H1 (cell line): ENCODE results near the gene NOL12. TPM values are rescaled to one million over a fixed set of nuclear protein-coding genes. Genes with fewer than 3 reads are reported as not detected.

Source experiments
- CHD7 ChIP-seq: fragments of 300-600 bp; sonication (generic); IDR thresholded peaks from 2 replicates; pipeline ENCODE4 v1.7.1; 2012; ENCODE audit warnings: low read length, moderate library complexity, mild to moderate bottlenecking, inconsistent platforms; ENCODE audit not compliant: insufficient replicate concordance
- polyA plus RNA-seq, 7 experiments: library from polyadenylated mRNA; depleted of rRNA in 3 of 7; stranded (reverse) in 5 of 7; unstranded in 2 of 7; fragments of >200 nt in 5 of 7; fragments of 200-250 nt in 2 of 7; gene quantifications; 1 replicate in 5 of 7; 2 replicates in 1 of 7; 4 replicates in 1 of 7; pipeline versions ENCODE4 v1.2.1 to v1.2.3, GENCODE V29; 2011 to 2013; ENCODE audit warnings: missing spikeins in 2 of 7, mixed read lengths in 2 of 7
- total RNA-seq: library from RNA; stranded (reverse); fragmentation: NEBNext Ultra II Directional; extraction: Animal tissue kit (Norgen Biotek cat#: 25700); gene quantifications from 2 replicates; pipeline ENCODE4 v1.2.1, GENCODE V29; 2021

Gene NOL12
- total and polyA plus RNA-seq, 2 of the 8 experiments (the other 6 are each of a cell fraction or from before 2014, with no cell fraction given), result 25.3 to 28.3 TPM

- TF ChIP-seq CHD7, result no peak
These were observed 29.6 kb downstream of the NOL12 start (continued) for GRCh38 chr22:37715760-37716159.
